Neural progenitor cell (in vitro differentiated cells): ENCODE data around the gene MAP2K1.

ENCODE experiments used
- CTCF ChIP-seq: fragments of 200-600 bp; sonication (generic); IDR thresholded peaks from 2 replicates; pipeline ENCODE4 v1.5.1; 2017; ENCODE audit warnings: antibody characterized with exemption, mild to moderate bottlenecking
- EZH2 ChIP-seq: fragments of 200-600 bp; sonication (generic); IDR thresholded peaks from 2 replicates; pipeline ENCODE4 v1.6.1; 2017; ENCODE audit warnings: antibody characterized with exemption, mild to moderate bottlenecking, moderate library complexity

- TF ChIP-seq CTCF, result no peak
- TF ChIP-seq EZH2, result no peak
These were observed 25.5 kb downstream of the MAP2K1 start for GRCh38 chr15:66412220-66412619.
